SK-N-MC (cell line): ENCODE data around the gene PIK3C2G.

Experiments
- DNase-seq: peaks from one replicate; pipeline ENCODE4 v3.0.0-alpha.2; 2011; ENCODE audit warnings: low read depth, low spot score
- H3K27ac ChIP-seq: fragments of 200-600 bp; sonication (generic); 2 replicates; pipeline ENCODE4 v1.5.1; 2016; ENCODE audit warnings: mixed run types
- H3K36me3 ChIP-seq: fragments of 200-600 bp; sonication (generic); 2 replicates; pipeline ENCODE4 v1.6.1; 2017; ENCODE audit warnings: antibody characterized with exemption, low read length, mixed read lengths; ENCODE audit not compliant: insufficient read depth
- H3K4me3 ChIP-seq: fragments of 200-600 bp; sonication (generic); 2 replicates; pipeline ENCODE4 v1.5.1; 2016
- H3K9ac ChIP-seq: fragments of 200-600 bp; sonication (generic); 2 replicates; pipeline ENCODE4 v1.8.0; 2017; ENCODE audit warnings: mixed run types, mixed read lengths; ENCODE audit not compliant: insufficient read length
- H3K9me3 ChIP-seq: fragments of 200-600 bp; sonication (generic); 2 replicates; pipeline ENCODE4 v1.6.1; 2017; ENCODE audit warnings: low read depth, mild to moderate bottlenecking, antibody characterized with exemption, low read length, moderate library complexity, mixed read lengths
- EZH2 ChIP-seq: fragments of 200-600 bp; sonication (generic); IDR thresholded peaks from one replicate; pipeline ENCODE4 v1.6.1; 2017; ENCODE audit warnings: antibody characterized with exemption
- FOXP2 ChIP-seq: optimal IDR thresholded peaks from 2 replicates; pipeline ENCODE3; 2011; ENCODE audit warnings: mild to moderate bottlenecking, moderate library complexity; ENCODE audit not compliant: insufficient read depth; ENCODE audit errors: extremely low read length, control extremely low read depth
- POLR2AphosphoS5 ChIP-seq: IDR thresholded peaks from 2 replicates; pipeline ENCODE4 v1.6.1; 2012; ENCODE audit warnings: mild to moderate bottlenecking, low read depth, low read length, borderline replicate concordance

Gene PIK3C2G

DNA sequence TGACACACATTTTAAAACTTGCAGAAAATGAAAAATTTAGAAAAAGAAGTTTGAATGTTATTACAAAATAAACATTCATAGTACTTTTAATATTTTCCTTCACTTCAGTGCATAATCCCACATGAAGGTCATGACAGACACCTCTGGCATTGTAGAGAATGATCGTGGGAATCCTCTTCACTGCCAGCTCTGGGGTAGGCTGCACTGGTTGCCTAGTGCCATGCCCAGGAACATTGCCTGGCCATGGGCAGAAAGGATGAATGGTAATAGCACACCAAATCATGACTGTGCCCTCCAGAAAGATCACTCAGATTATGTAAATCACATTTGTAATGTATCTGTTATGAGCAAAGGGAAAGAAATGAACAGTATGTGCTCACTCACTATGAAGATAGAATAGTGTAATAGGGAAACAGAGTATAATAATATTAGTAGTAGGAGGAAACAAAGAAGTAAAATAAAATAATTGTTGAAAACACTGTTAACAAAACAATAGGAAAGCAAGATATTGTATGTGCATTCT is 314.8 kb downstream of the PIK3C2G start:
- no peak overlapping the region for H3K4me3 ChIP-seq
- no peak for DNase-seq

DNA sequence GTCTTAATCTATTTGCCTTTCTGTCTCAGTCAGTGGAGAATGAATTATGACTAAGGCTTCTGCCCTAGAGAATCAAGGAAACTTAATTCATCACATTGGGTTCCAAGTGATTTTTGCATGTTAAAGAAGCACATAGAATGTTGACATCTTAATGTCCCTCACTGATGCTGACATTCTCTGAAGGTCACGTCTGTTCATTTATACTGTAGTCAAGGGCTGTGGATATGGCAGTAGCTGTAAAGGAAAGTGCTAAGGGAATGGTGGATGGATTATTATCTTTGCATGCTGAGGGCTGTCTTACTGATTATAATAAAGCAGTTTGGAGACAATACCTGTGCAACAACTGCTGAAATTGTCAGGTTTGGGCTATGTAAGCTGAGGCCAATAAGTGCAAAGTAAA is 315.3 kb downstream of the PIK3C2G start:
- no peaks in the 10 kb centered on the region for H3K9me3 ChIP-seq
- H3K9ac ChIP-seq, result no peak overlapping the region
- H3K27ac ChIP-seq, result no peak overlapping the region
- no peak for DNase-seq
- no peaks in the 10 kb centered on the region for H3K36me3 ChIP-seq
- no peak overlapping the region for H3K4me3 ChIP-seq
- TF ChIP-seq EZH2 (no peak), POLR2AphosphoS5 (no peak), FOXP2 (no peak)

More for the DNA sequence above, 314.8 kb downstream of the PIK3C2G start:
- Histone ChIP-seq H3K36me3 (no peaks in the 10 kb centered on the region), H3K27ac (no peak overlapping the region), H3K9ac (no peak overlapping the region), H3K9me3 (no peaks in the 10 kb centered on the region)
- TF ChIP-seq POLR2AphosphoS5 (no peak), EZH2 (no peak), FOXP2 (no peak)

DNA sequence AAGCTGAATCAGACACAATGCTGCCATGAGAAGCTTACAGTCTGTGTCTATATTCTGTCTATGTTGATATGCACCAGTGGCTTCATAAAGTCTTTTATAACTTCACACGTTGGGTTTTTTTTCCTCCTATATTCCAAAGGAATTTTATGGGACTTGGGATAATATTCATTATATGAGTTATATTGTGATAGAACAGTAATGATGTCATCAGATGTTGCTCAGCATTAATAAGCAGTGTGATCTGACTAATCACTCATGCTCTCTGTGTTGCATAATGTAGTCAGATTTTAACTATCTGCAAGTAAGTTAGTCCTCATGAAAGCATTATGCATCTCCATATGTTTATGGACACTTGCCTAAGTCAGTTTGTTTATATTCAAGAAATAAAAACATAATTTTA is 316.9 kb downstream of the PIK3C2G start:
- no peak for DNase-seq
- no peaks in the 10 kb centered on the region for H3K9me3 ChIP-seq
- no peak for TF ChIP-seq POLR2AphosphoS5
- no peak for TF ChIP-seq FOXP2
- TF ChIP-seq EZH2, result no peak
- no peaks in the 10 kb centered on the region for H3K36me3 ChIP-seq
- no peak overlapping the region for H3K4me3 ChIP-seq
- H3K9ac ChIP-seq, result no peak overlapping the region
- no peak overlapping the region for H3K27ac ChIP-seq

DNA sequence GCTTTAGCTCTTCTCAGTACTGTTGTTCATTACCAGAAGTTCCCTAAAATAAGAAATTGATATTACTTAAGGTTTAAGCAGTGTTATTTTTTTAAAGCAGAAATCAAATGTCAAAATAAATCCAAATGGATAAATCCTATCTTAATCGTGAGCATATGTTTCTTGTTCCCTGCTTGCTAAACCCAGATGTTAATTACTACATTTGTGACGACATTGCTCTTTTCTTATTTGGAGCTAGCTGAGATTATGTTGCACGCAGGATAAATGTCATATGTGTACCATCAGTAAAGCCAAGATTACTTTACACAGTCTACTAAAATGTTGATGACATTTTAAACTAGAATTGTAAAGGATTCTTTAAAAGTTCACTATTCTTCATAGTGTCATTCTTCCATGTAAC is 319.0 kb downstream of the PIK3C2G start:
- no peaks in the 10 kb centered on the region for H3K9me3 ChIP-seq
- H3K36me3 ChIP-seq, result no peaks in the 10 kb centered on the region
- no peak for TF ChIP-seq POLR2AphosphoS5
- no peak for TF ChIP-seq EZH2
- TF ChIP-seq FOXP2, result no peak
- DNase-seq, result no peak
- H3K9ac ChIP-seq, result no peak overlapping the region
- H3K4me3 ChIP-seq, result no peak overlapping the region
- H3K27ac ChIP-seq, result no peak overlapping the region

DNA sequence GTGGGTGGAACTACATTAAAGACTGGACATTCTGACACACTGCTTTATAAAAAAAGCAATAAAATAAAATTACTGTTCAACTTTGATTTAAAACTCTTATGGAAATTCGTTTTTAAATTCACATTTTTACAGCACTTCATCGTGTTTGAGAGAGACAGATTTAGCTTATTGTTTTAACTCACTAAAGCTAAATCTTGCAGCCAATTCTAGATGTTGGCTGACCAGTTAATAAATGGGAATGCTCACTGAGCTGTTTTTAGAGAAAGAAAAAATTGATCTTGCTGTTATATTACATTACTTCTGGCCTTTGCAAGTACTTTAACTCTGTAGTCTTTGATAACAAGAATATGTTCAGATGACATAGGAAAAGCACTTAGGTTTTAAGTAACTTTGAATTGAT is 319.4 kb downstream of the PIK3C2G start:
- H3K4me3 ChIP-seq, result no peak overlapping the region
- no peaks in the 10 kb centered on the region for H3K9me3 ChIP-seq
- no peak overlapping the region for H3K9ac ChIP-seq
- no peaks in the 10 kb centered on the region for H3K36me3 ChIP-seq
- H3K27ac ChIP-seq, result no peak overlapping the region
- DNase-seq, result no peak
- TF ChIP-seq POLR2AphosphoS5 (no peak), FOXP2 (no peak), EZH2 (no peak)

DNA sequence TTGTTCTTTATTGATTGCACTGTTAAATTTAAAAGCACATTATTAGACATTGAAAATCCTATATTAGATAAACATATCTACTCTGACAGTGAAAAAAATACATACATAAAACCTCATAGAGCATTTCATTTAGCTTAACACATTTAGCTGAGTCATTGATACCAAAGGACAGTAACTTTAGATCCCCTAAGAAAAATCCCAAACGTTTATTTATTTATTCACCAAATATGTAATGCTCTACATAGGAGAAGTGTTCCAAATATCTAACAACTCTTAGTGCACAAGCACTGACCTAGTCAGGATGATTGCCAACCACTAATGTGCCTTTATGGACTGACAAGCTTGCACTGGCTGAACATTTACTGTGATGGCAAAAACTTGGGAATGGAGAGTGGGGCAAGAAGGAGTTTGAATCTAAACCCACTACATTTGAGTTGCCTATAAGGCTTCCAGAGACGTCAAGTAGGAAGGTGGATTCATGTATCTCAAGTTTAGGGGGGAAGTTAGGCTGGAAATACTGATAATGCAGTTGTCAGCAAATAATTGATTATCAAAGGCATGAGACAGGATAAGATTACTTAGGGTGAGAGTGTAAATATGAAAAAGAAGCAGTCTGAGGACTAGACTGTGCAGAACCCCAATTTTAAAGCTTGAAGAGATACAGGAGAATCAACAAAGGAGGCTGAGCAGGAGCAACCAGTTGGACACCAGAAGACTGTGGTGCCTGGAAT is 320.1 kb downstream of the PIK3C2G start:
- Histone ChIP-seq H3K9ac (no peak overlapping the region), H3K27ac (no peak overlapping the region), H3K4me3 (no peak overlapping the region), H3K36me3 (no peaks in the 10 kb centered on the region), H3K9me3 (no peaks in the 10 kb centered on the region)
- DNase-seq, result no peak
- TF ChIP-seq EZH2, result no peak
- TF ChIP-seq POLR2AphosphoS5, result no peak
- no peak for TF ChIP-seq FOXP2

DNA sequence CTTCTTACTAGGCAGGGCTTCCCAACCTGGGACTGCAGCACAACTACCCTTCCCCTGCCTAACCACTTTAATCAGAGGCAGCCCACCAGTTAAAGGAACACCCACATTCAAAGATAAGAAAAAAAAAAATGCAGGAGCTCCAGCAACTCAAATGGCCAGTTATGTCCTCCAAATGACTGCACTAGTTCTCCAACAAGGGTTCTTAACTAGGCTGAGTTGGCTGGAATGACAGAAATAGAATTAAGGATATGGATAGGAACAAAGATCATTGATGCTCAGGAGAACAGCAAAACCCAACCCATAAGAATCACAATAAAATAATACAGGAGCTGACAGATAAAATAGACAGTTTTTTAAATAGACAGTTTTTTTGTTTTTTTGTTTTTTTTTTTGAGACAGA is 322.3 kb downstream of the PIK3C2G start:
- H3K9me3 ChIP-seq, result no peaks in the 10 kb centered on the region
- H3K9ac ChIP-seq, result no peak overlapping the region
- H3K4me3 ChIP-seq, result no peak overlapping the region
- TF ChIP-seq EZH2 (no peak), POLR2AphosphoS5 (no peak), FOXP2 (no peak)
- H3K27ac ChIP-seq, result no peak overlapping the region
- DNase-seq, result no peak
- H3K36me3 ChIP-seq, result no peaks in the 10 kb centered on the region

DNA sequence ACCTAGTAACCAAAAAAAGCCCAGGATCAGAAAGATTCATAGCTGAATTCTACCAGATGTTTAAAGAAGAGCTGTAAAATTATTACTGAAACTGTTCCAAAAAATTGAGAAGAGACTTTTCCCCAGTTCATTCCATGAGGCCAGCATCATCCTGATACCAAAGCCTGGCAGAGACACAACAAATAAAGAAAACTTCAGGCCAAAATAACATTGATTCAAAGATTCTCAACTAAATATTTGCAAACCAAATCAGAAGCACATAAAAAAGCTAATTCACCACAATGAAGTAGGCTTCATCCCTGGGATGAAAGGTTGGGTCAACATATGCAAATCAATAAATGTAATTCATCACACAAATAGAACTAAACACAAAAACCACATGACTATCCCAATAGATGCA is 325.3 kb downstream of the PIK3C2G start:
- Histone ChIP-seq H3K4me3 (no peak overlapping the region), H3K9me3 (no peaks in the 10 kb centered on the region), H3K27ac (no peak overlapping the region), H3K9ac (no peak overlapping the region), H3K36me3 (no peaks in the 10 kb centered on the region)
- TF ChIP-seq FOXP2 (no peak), POLR2AphosphoS5 (no peak), EZH2 (no peak)
- DNase-seq, result no peak
